Measurements from ENCODE around the gene PHLDA3.
"Not testable (repeated sequence)": the region's sequence is repeated elsewhere in the genome, so short reads cannot be mapped to it uniquely, and the experiment has no call there.

Gene PHLDA3

GRCh38 chr1:201503397-201504176 is 34.6 kb upstream of the PHLDA3 start:
- DNase-seq (ENCODE audit: low spot score): peak; percentile 53

GRCh38 chr1:201502511-201502857 is 33.5 kb upstream of the PHLDA3 start:
- DNase-seq (ENCODE audit: low spot score): no peak

- no peak for DNase-seq (ENCODE audit: low spot score)
Observed at GRCh38 chr1:201501812-201502510, 33.0 kb upstream of the PHLDA3 start.

- DNase-seq (ENCODE audit: low spot score): no peak
Observed at GRCh38 chr1:201501144-201501543, 32.2 kb upstream of the PHLDA3 start.

GRCh38 chr1:201500670-201501120 is 31.7 kb upstream of the PHLDA3 start:
- DNase-seq (ENCODE audit: low spot score): no peak

- peak; percentile 93 for DNase-seq (ENCODE audit: low spot score)
Observed at GRCh38 chr1:201499795-201500669, 31.0 kb upstream of the PHLDA3 start.

GRCh38 chr1:201499191-201499590 is 30.2 kb upstream of the PHLDA3 start:
- no peak for DNase-seq (ENCODE audit: low spot score)

GRCh38 chr1:201498621-201499020 is 29.6 kb upstream of the PHLDA3 start:
- DNase-seq (ENCODE audit: low spot score): no peak

GRCh38 chr1:201497935-201498509 is 29.0 kb upstream of the PHLDA3 start:
- DNase-seq (ENCODE audit: low spot score): no peak

GRCh38 chr1:201496296-201496690 is 27.3 kb upstream of the PHLDA3 start:
- DNase-seq (ENCODE audit: low spot score): no peak

- DNase-seq (ENCODE audit: low spot score): peak; percentile 95
Observed at GRCh38 chr1:201495551-201496295, 26.7 kb upstream of the PHLDA3 start.

- no peak for DNase-seq (ENCODE audit: low spot score)
Observed at GRCh38 chr1:201493757-201494617, 25.0 kb upstream of the PHLDA3 start.

GRCh38 chr1:201493026-201493656 is 24.2 kb upstream of the PHLDA3 start:
- DNase-seq (ENCODE audit: low spot score): not testable (repeated sequence)

GRCh38 chr1:201491896-201492511 is 23.0 kb upstream of the PHLDA3 start:
- DNase-seq (ENCODE audit: low spot score): no peak

GRCh38 chr1:201490708-201491131 is 21.7 kb upstream of the PHLDA3 start:
- DNase-seq (ENCODE audit: low spot score): no peak

GRCh38 chr1:201489643-201490261 is 20.8 kb upstream of the PHLDA3 start:
- DNase-seq (ENCODE audit: low spot score): no peak

- peak; percentile 41 for DNase-seq (ENCODE audit: low spot score)
Observed at GRCh38 chr1:201488830-201489589, 20.0 kb upstream of the PHLDA3 start.

- DNase-seq (ENCODE audit: low spot score): no peak
Observed at GRCh38 chr1:201487742-201488141, 18.8 kb upstream of the PHLDA3 start.

Measured in Ammon's horn (tissue), 1 donor.